Activated naive CD8-positive, alpha-beta T cell treated with anti-CD3 and anti-CD28 coated beads for 36 hours (primary cell): ENCODE data around the gene ATAD1. TPM values are rescaled to one million over a fixed set of nuclear protein-coding genes. Genes with fewer than 3 reads are reported as not detected.
"Not testable (repeated sequence)": the region's sequence is repeated elsewhere in the genome, so short reads cannot be mapped to it uniquely, and the experiment has no call there.

Experiments
- DNase-seq: peaks from one replicate; pipeline ENCODE4 v3.0.0; 2021
- H3K27ac Mint-ChIP-seq: one replicate; pipeline ENCODE4 v1.8.0; 2022; ENCODE audit warnings: mild to moderate bottlenecking, moderate library complexity, mixed read lengths
- H3K27me3 Mint-ChIP-seq: one replicate; pipeline ENCODE4 v1.8.0; 2022; ENCODE audit warnings: mild to moderate bottlenecking, mixed read lengths
- H3K36me3 Mint-ChIP-seq: one replicate; pipeline ENCODE4 v1.8.0; 2021; ENCODE audit warnings: mild to moderate bottlenecking, mixed read lengths
- H3K4me1 Mint-ChIP-seq: one replicate; pipeline ENCODE4 v1.8.0; 2021; ENCODE audit warnings: mixed read lengths
- H3K4me3 Mint-ChIP-seq: one replicate; pipeline ENCODE4 v1.8.0; 2022; ENCODE audit warnings: mild to moderate bottlenecking, moderate library complexity, mixed read lengths
- H3K9me3 Mint-ChIP-seq: one replicate; pipeline ENCODE4 v1.8.0; 2022; ENCODE audit warnings: mixed read lengths
- total RNA-seq, 2 experiments: library from RNA; stranded (reverse); gene quantifications; one replicate each; pipeline ENCODE4 v1.2.3, GENCODE V29; 2021

The ATAD1 gene
- total RNA-seq, 2 experiments from 2014 or later = 49.2 to 49.6 TPM

DNA sequence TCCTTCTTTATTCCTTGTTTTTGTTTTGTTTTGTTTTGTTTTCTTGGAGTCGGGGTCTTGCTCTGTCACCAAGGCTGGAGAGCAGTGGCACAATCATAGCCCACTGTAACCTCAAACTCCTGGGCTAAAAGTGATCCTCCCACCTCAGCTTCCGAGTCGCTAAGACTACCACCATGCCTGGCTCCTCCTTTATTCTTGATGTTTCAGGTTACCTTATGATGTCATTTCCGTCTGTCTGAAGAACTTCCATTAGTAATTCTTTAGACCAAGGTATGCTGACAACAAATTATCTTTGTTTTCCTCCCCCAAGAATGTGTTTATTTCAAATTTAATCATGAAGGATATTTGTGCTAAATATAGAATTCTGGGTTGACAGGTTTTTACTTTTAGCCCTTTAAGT lies 18.1 kb upstream of the ATAD1 start:
- Mint-ChIP-seq H3K9me3 (no peaks in the 10 kb centered on the region), H3K27me3 (no peaks in the 10 kb centered on the region), H3K4me3 (no peak overlapping the region), H3K4me1 (peaks cover 4% of the 10 kb centered on the region), H3K36me3 (peaks cover 2% of the 10 kb centered on the region), H3K27ac (no peak overlapping the region)
- DNase-seq = no peak

DNA sequence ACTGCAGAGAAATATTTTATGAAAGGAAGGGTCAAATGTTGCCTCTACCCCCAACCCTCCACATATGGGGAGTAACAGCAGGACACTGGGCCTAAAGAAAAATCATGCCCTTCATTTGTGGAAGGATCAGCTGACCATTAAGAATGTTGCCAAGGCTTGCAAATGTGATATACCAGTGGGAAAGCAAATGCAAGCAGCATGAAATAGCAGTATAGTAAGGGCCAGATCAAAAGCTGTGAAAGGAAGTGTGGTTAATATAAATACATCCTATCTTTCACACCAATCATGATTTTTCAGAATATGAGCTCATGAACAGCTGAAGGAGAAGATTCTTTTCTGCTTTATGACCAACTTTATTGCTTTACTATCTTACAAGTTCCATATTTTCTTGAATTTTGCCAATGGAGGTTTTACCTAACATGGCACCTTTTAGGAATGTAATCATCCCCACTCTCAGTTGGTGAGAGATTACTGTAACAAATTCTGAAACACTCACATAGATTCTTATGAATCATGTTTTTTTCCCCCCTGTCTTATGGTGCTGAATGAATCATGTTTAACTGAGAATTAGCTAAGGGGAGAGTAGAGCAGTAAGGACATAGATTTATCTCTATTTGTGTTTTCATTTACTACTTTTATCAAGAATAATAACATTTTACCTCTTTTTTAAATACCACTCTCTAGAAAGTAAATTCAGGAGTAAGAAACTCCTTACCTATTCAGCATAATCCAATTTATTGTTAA lies 12.1 kb upstream of the ATAD1 start:
- Mint-ChIP-seq H3K36me3 (no peaks in the 10 kb centered on the region), H3K9me3 (peaks cover 1% of the 10 kb centered on the region), H3K4me1 (peaks cover 22% of the 10 kb centered on the region), H3K27ac (no peak overlapping the region), H3K4me3 (no peak overlapping the region), H3K27me3 (no peaks in the 10 kb centered on the region)
- DNase-seq = no peak

DNA sequence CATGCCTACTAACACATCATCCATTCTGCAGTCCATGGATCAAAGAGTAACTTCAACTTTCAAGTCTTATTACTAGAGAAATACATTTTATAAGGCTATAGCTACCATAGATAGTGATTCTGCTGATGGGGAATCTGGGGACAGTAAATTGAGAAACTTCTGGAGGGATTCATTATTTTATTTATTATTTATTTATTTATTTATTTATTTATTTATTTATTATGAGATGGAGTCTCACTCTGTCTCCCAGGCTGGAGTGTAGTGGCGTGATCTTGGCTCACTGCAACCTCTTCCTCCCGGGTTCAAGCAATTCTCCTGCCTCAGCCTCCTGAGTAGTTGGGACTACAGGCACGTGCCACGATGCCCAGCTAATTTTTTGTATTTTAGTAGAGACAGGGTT lies 11.0 kb upstream of the ATAD1 start:
- not testable (repeated sequence) for H3K9me3 Mint-ChIP-seq, H3K4me3 Mint-ChIP-seq, H3K27ac Mint-ChIP-seq, DNase-seq, H3K36me3 Mint-ChIP-seq, H3K27me3 Mint-ChIP-seq
- H3K4me1 Mint-ChIP-seq = peaks cover 22% of the 10 kb centered on the region

DNA sequence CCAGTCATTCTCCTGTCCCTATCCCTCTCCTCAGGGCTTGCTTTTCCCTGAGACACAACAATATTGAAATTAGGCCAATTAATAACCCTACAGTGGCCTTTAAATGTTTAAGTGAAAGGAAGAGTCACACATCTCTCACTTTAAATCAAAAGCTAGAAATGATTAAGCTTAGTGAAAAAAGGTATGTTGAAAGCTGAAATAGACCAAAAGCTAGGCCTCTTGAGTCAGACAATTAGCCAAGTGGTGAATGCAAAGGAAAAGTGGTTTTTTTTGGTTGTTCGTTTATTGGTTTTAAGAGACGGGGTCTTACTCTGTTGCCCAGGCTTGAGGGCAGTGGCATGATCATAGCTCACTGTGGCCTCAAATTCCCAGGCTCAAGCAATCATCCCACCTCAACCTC lies 9.7 kb upstream of the ATAD1 start:
- peaks cover 18% of the 10 kb centered on the region for H3K4me1 Mint-ChIP-seq

DNA sequence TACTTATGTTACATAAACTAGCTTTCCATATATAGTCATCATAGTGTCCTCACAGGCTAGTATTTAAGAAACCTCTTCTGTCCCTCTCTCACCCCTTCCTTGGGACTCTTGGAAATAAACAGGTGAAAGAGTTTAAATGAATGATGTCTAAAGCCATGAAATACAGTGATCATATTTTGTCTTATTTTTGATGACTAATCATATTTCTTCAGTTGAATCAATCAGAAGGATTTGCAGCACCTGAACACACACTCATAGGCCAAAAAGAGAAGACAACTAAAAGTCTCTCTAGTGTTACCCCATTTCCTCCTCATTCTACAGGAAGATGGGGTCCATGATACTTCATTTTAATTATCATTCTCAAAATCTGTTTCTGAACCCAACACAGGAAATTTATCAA lies 8.6 kb upstream of the ATAD1 start:
- H3K36me3 Mint-ChIP-seq = no peaks in the 10 kb centered on the region
- H3K4me1 Mint-ChIP-seq = peaks cover 18% of the 10 kb centered on the region
- no peak overlapping the region for H3K4me3 Mint-ChIP-seq
- DNase-seq = no peak
- no peaks in the 10 kb centered on the region for H3K27me3 Mint-ChIP-seq
- peaks cover 1% of the 10 kb centered on the region for H3K9me3 Mint-ChIP-seq
- peak overlapping the region; percentile 31 for H3K27ac Mint-ChIP-seq

More for the DNA sequence above, 9.7 kb upstream of the ATAD1 start:
- Mint-ChIP-seq H3K27me3 (no peaks in the 10 kb centered on the region), H3K9me3 (peaks cover 1% of the 10 kb centered on the region), H3K27ac (no peak overlapping the region), H3K36me3 (no peaks in the 10 kb centered on the region), H3K4me3 (no peak overlapping the region)
- no peak for DNase-seq

DNA sequence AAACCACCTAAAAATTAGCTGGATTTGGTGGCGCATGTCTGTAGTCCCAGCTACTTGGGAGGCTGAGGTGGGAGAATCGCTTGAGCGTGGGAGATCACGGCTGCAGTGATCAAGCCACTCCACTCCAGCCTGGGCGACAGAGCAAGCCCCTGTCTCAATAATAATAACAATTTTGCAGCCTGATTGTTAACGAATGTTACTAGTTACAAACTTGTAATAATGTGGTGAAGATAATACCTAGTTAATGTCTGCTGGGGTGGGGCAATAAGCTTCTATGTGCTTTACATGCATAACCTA lies 1.2 kb upstream of the ATAD1 start:
- no peaks in the 10 kb centered on the region for H3K9me3 Mint-ChIP-seq
- H3K36me3 Mint-ChIP-seq = peaks cover 10% of the 10 kb centered on the region
- DNase-seq = no peak
- peaks cover 30% of the 10 kb centered on the region for H3K4me1 Mint-ChIP-seq
- H3K27me3 Mint-ChIP-seq = no peaks in the 10 kb centered on the region
- no peak overlapping the region for H3K27ac Mint-ChIP-seq
- no peak overlapping the region for H3K4me3 Mint-ChIP-seq

DNA sequence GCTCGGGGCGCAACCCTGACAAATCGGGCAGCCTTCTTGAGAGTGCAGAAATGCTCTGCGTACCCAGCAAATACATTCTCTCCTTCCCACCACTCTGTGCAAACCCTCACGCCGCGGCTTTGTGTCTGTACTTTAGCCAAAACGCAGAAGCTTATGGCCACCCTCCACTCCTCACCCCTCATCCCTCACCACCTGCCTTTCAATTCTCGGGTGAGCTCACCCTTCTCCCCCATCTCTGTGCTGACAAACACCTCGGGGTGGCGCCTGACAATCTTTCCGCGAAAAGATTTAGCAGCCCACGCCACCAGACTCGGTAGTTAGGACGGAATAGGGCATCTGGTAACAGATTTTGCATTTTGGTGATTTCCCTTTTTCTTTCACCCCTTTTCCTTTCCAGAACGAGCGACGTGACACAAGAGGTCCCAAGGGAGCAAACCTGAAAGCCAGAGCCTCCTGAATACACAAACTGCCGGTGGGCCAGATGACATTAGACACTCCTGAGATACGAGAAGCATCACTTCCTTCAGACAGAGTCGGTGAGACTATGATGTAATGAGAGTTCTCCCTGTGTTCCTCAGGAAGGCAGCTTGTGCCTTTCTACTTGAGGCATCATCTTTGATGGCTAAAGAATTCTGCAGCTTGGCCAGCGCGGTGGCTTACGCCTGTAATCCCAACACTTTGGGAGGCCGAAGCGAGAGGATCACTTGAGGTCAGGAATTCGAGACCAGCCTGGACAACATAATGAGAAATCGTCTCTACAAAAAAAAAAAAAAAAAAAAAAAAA lies 671 bp upstream of the ATAD1 start:
- peak; percentile 68 for DNase-seq
- Mint-ChIP-seq H3K9me3 (no peaks in the 10 kb centered on the region), H3K36me3 (peaks cover 11% of the 10 kb centered on the region), H3K4me3 (peak overlapping the region; percentile 85), H3K27me3 (no peaks in the 10 kb centered on the region), H3K4me1 (peaks cover 32% of the 10 kb centered on the region), H3K27ac (peak overlapping the region; percentile 94)

DNA sequence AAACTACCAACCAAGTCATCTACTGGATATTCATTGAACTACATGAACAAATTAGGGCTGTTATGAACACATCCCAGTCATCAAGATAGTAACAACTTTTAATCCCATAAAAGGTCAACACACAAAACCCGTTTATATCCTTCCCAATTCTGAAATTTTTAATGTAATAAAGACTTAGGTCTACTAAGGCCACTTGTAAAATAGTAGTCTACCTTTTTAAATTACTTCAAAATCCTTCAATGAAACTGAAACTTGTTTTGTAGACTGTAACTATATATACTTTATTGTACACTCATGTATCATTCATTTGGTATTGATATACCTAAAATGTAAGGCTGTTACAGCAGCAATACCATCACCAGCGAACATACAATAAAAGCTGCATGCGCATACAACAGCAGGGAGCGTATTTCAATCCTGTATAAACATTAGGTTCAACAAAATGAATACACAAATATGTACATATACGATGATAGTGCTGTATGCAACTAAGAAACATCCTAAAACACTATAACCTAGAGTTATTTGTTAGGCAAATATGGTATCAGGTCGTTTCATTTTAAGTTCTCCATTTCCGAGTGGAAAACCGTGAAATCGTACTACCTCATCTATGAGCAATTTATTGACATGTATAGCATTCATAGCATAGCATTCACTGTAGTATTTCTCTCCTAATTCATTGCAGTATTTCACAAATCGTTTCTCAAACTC lies 973 bp downstream of the ATAD1 start:
- no peaks in the 10 kb centered on the region for H3K9me3 Mint-ChIP-seq
- peak overlapping the region; percentile 94 for H3K27ac Mint-ChIP-seq
- H3K4me3 Mint-ChIP-seq = peak overlapping the region; percentile 85
- peaks cover 34% of the 10 kb centered on the region for H3K4me1 Mint-ChIP-seq
- no peaks in the 10 kb centered on the region for H3K27me3 Mint-ChIP-seq
- DNase-seq = no peak
- H3K36me3 Mint-ChIP-seq = peaks cover 13% of the 10 kb centered on the region

DNA sequence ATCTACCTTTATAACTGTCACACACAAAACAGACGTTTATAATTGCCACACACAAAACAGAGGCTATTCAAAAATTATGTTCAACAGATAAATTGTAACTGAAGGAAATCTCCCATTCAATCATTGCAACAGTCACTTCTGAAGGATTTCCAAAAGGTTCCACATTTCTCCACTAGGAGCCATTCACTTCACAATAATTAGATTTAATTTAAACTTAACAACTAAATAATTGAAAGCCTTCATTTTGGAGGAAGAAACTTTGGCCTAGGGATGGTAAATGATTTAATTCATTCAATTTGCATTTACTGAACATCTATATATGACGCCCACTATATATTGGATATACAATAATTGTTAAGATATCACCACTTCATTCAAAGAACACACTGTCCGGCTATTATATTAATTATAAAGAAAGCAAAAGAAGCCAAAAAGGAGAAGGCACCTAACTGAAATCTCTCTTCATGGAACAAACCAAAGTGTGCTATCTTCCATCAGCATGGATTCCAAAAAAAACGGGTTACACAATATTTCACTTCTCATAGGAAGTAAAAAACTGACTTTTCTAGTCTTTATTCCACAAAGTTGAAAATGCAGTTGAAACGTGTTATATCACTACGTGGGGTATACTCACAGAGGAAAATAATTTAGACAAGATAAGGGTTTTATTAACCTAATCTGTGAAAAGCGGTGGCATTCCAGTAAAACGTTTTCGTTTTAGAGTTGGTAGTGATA lies 1.7 kb downstream of the ATAD1 start:
- peaks cover 20% of the 10 kb centered on the region for H3K36me3 Mint-ChIP-seq
- H3K9me3 Mint-ChIP-seq = no peaks in the 10 kb centered on the region
- no peaks in the 10 kb centered on the region for H3K27me3 Mint-ChIP-seq
- DNase-seq = no peak
- peak overlapping the region; percentile 85 for H3K4me3 Mint-ChIP-seq
- no peak overlapping the region for H3K27ac Mint-ChIP-seq
- H3K4me1 Mint-ChIP-seq = peaks cover 38% of the 10 kb centered on the region

DNA sequence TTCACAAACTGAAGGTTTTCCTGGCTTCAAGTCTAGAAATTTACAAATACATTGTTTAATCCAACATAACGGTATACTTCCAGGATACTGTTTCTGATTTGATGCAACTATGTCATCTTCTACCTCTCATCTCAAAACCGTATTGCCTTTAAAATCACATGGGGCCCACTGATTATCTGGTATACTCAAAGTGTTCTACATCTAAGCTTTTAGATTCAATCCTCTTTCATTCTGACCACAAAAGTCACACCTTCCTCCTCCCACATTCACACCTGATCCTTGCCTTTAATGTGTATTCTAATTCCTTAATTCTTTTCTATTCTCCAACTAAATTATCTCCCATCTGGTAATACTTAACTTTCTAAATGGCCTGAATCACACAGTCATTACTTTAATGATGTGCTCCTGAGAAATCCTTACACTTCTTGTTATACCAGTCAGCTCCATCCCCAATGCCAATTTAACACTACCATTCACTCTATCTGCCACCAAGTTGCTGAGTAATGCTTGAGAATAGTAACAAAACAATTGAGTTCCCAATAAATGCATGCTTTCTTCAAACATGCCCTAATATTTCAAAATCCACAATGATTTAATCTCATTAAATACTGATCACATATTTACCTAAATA lies 13.0 kb downstream of the ATAD1 start:
- H3K27ac Mint-ChIP-seq = no peak overlapping the region

DNA sequence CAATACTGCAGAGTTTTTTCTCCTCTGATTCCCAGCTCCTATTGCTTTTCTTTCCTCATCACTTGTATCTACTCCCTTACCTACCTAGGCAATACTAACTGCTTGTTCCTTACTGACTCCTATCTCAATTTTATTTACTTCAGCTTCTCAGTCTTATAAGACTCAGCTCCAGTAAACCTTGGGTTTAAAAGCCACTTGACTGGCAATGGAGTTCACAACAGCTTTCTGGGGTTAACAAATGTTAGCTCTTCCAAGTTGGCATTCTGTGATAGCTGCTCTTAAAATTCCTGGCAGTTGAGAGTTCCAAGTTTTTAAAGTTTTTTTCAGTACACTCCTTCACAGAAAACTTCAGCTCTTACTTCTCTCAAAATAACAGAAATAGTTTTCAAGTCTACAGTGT lies 14.2 kb downstream of the ATAD1 start:
- no peaks in the 10 kb centered on the region for H3K27me3 Mint-ChIP-seq
- H3K9me3 Mint-ChIP-seq = peaks cover 29% of the 10 kb centered on the region
- H3K4me1 Mint-ChIP-seq = peaks cover 32% of the 10 kb centered on the region
- no peak overlapping the region for H3K27ac Mint-ChIP-seq
- no peak for DNase-seq
- no peak overlapping the region for H3K4me3 Mint-ChIP-seq
- H3K36me3 Mint-ChIP-seq = peaks cover 76% of the 10 kb centered on the region

More for the DNA sequence above, 13.0 kb downstream of the ATAD1 start:
- peaks cover 30% of the 10 kb centered on the region for H3K4me1 Mint-ChIP-seq
- H3K4me3 Mint-ChIP-seq = no peak overlapping the region
- H3K36me3 Mint-ChIP-seq = peaks cover 77% of the 10 kb centered on the region
- peaks cover 26% of the 10 kb centered on the region for H3K9me3 Mint-ChIP-seq
- no peak for DNase-seq
- H3K27me3 Mint-ChIP-seq = no peaks in the 10 kb centered on the region

DNA sequence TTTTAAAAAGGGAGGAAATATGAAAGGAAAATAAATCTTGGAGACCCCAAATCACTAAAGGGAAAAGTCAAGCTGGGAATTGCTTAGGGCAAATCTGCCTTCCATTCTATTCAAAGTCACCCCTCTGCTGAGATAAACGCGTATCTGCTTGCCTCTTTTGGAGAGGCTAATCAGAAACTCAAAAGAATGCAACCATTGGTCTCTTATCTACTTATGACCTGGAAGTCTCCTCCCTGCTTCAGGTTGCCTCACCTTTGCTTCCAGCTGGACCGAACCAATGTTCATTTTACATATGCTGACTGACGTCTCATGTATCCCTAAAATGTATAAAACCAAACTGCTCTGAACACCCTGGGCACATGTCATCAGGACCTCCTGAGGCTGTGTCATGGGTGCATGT lies 14.7 kb downstream of the ATAD1 start:
- Mint-ChIP-seq H3K4me1 (peaks cover 36% of the 10 kb centered on the region), H3K27ac (no peak overlapping the region), H3K27me3 (no peaks in the 10 kb centered on the region), H3K4me3 (no peak overlapping the region), H3K9me3 (peaks cover 29% of the 10 kb centered on the region), H3K36me3 (peaks cover 80% of the 10 kb centered on the region)
- DNase-seq = no peak

DNA sequence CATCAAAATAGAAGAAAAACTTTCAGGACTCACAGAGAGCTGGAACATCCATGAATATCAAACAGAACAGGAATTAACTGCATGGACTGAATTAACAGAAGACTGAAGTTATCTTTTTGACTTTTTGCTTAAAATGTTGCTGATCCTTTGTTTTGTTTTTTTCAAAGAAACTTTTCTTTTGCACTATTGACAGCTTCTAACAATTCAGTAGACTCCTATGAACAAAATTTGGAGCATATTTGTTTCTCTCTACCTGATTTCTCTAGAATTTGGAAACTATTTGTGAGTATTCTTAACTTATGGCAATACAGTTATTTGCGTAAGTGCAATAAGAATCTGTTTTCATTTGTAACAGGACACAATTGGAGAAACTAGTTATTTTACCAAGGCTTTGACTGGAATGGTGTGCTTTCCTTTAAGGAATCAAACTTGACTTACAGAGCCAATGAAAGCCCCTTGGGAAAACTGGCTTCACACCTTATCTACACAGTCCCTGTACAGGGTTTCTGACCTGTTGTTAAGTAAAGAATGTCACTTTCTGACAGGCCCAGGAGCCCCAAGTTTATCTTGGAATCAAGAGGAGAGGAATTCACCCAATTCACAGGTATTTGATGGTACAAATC lies 16.1 kb downstream of the ATAD1 start:
- Mint-ChIP-seq H3K9me3 (peaks cover 29% of the 10 kb centered on the region), H3K4me1 (peaks cover 45% of the 10 kb centered on the region), H3K36me3 (peaks cover 88% of the 10 kb centered on the region)
- not testable (repeated sequence) for H3K27ac Mint-ChIP-seq, H3K27me3 Mint-ChIP-seq, DNase-seq, H3K4me3 Mint-ChIP-seq

DNA sequence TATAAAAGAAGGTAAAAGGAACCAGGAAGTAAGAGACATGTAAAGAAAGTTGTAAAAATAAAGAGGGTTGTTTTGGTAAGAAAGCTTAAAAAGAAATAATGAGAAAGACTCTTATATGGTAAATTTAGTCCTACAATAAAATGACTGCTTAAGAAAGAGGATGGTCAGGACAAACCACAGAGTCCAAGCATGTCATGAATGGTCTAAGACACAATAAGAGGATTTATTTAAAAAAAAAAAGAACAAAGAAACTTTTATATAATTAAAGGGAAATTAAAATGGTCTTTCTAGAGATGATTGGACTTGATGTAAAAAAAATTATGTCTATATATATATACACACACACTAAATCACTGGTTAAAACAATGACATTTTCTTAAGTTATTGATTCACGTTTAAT lies 18.2 kb downstream of the ATAD1 start:
- Mint-ChIP-seq H3K4me3 (no peak overlapping the region), H3K9me3 (peaks cover 20% of the 10 kb centered on the region), H3K36me3 (peaks cover 73% of the 10 kb centered on the region), H3K4me1 (peaks cover 39% of the 10 kb centered on the region), H3K27ac (no peak overlapping the region), H3K27me3 (no peaks in the 10 kb centered on the region)
- no peak for DNase-seq
